DND-41 (cell line): ENCODE results near the gene PIKFYVE.

Experiments used
- ATAC-seq: fragments of 200-7000 bp; cut with Tn5 transposase; 3 replicates; pipeline ENCODE4 v1.9.1; 2021; ENCODE audit warnings: low read depth; ENCODE audit not compliant: insufficient read depth
- DNase-seq: peaks from one replicate; pipeline ENCODE4 v3.0.0-alpha.2; 2020
- H2AFZ ChIP-seq: 2 replicates; pipeline ENCODE4 v1.6.0; 2012; ENCODE audit warnings: low read depth, low read length
- H3K27ac ChIP-seq: 2 replicates; pipeline ENCODE4 v1.5.1; 2012; ENCODE audit warnings: low read length, inconsistent platforms
- H3K27me3 ChIP-seq: fragments of 200-600 bp; sonication (generic); 2 replicates; pipeline ENCODE4 v1.6.0; 2012; ENCODE audit warnings: low read length, mild to moderate bottlenecking, inconsistent platforms; ENCODE audit not compliant: insufficient read depth, poor library complexity
- H3K36me3 ChIP-seq: 2 replicates; pipeline ENCODE4 v1.5.1; 2012; ENCODE audit warnings: low read length, inconsistent platforms; ENCODE audit not compliant: insufficient read depth
- H3K4me1 ChIP-seq: 2 replicates; pipeline ENCODE4 v1.5.1; 2012; ENCODE audit warnings: mild to moderate bottlenecking, low read length; ENCODE audit not compliant: insufficient read depth
- H3K4me2 ChIP-seq: 2 replicates; pipeline ENCODE4 v1.6.0; 2012; ENCODE audit warnings: mild to moderate bottlenecking, moderate library complexity, low read length, inconsistent platforms; ENCODE audit not compliant: insufficient read depth
- H3K4me3 ChIP-seq, 2 experiments: fragments of 200-600 bp in 1 of 2; shearing (Covaris generic) in 1 of 2; 2 replicates each; pipeline ENCODE4 v1.5.1; 2012 to 2016; ENCODE audit warnings: inconsistent platforms in 2 of 2, low read length in 2 of 2, mild to moderate bottlenecking in 2 of 2, low read depth in 1 of 2, moderate library complexity in 1 of 2
- H3K79me2 ChIP-seq: 2 replicates; pipeline ENCODE4 v1.6.0; 2012; ENCODE audit warnings: low read length, inconsistent platforms; ENCODE audit not compliant: insufficient read depth
- H3K9ac ChIP-seq: 2 replicates; pipeline ENCODE4 v1.6.0; 2012; ENCODE audit warnings: low read depth, mild to moderate bottlenecking, inconsistent platforms, low read length, moderate library complexity
- H3K9me3 ChIP-seq: 2 replicates; pipeline ENCODE4 v1.5.1; 2012; ENCODE audit warnings: low read length, moderate library complexity, mild to moderate bottlenecking, inconsistent platforms; ENCODE audit not compliant: insufficient read depth, severe bottlenecking
- H4K20me1 ChIP-seq: 2 replicates; pipeline ENCODE4 v1.6.0; 2012; ENCODE audit warnings: low read length; ENCODE audit not compliant: insufficient read depth
- CTCF ChIP-seq: IDR thresholded peaks from 2 replicates; pipeline ENCODE4 v1.5.1; 2012; ENCODE audit warnings: borderline replicate concordance, low read length, moderate library complexity, mild to moderate bottlenecking; ENCODE audit not compliant: poor library complexity, severe bottlenecking; ENCODE audit errors: extremely low read depth
- EZH2 ChIP-seq: IDR thresholded peaks from 3 replicates; pipeline ENCODE4 v1.6.1; 2012; ENCODE audit warnings: borderline replicate concordance, low read depth, mild to moderate bottlenecking, moderate library complexity, low read length, inconsistent platforms; ENCODE audit not compliant: severe bottlenecking

Gene PIKFYVE

GRCh38 chr2:208363485-208363884, 97.4 kb downstream of the PIKFYVE start:
- Histone ChIP-seq H3K4me2 (no peak overlapping the region), H3K4me3 (no peak overlapping the region), H2AFZ (no peak overlapping the region; the same call in 1 of the 2 replicates), H3K36me3 (peaks cover 11% of the 10 kb centered on the region), H3K4me1 (no peaks in the 10 kb centered on the region), H3K27ac (no peak overlapping the region), H3K9ac (no peak overlapping the region), H3K9me3 (no peaks in the 10 kb centered on the region), H3K79me2 (no peaks in the 10 kb centered on the region), H4K20me1 (no peaks in the 10 kb centered on the region; the same call in 1 of the 2 replicates), H3K27me3 (no peaks in the 10 kb centered on the region)
- DNase-seq (no peak), ATAC-seq (peak; percentile 44; the same call in 2 of the 3 replicates)
- TF ChIP-seq CTCF (no peak), EZH2 (no peak)

- H3K4me2 ChIP-seq, result no peak overlapping the region
- no peak for DNase-seq
- no peak overlapping the region for H3K9ac ChIP-seq
- no peaks in the 10 kb centered on the region for H3K79me2 ChIP-seq
- no peaks in the 10 kb centered on the region for H3K9me3 ChIP-seq
- no peaks in the 10 kb centered on the region for H3K36me3 ChIP-seq
- no peak overlapping the region for H2AFZ ChIP-seq
- TF ChIP-seq EZH2 (no peak), CTCF (no peak)
- ATAC-seq, result no peak
- no peak overlapping the region for H3K4me3 ChIP-seq
- no peak overlapping the region for H3K27ac ChIP-seq
- H4K20me1 ChIP-seq, result no peaks in the 10 kb centered on the region
- H3K4me1 ChIP-seq, result no peaks in the 10 kb centered on the region
- no peaks in the 10 kb centered on the region for H3K27me3 ChIP-seq
These were observed 100.4 kb downstream of the PIKFYVE start for GRCh38 chr2:208366215-208367127.

GRCh38 chr2:208369091-208369490, 103.0 kb downstream of the PIKFYVE start:
- no peaks in the 10 kb centered on the region for H3K9me3 ChIP-seq
- no peak overlapping the region for H3K27ac ChIP-seq
- H3K36me3 ChIP-seq, result no peaks in the 10 kb centered on the region
- H3K79me2 ChIP-seq, result no peaks in the 10 kb centered on the region
- no peak overlapping the region for H2AFZ ChIP-seq
- no peaks in the 10 kb centered on the region for H3K4me1 ChIP-seq
- TF ChIP-seq CTCF, result no peak
- no peak for TF ChIP-seq EZH2
- H3K9ac ChIP-seq, result no peak overlapping the region
- H3K27me3 ChIP-seq, result no peaks in the 10 kb centered on the region
- no peaks in the 10 kb centered on the region for H4K20me1 ChIP-seq
- H3K4me3 ChIP-seq, result no peak overlapping the region
- DNase-seq, result no peak
- no peak overlapping the region for H3K4me2 ChIP-seq
- no peak for ATAC-seq
